Medulla oblongata (tissue), 1 donor: ENCODE data around the gene PTH1R.

Source experiments
- DNase-seq: peaks from one replicate; pipeline ENCODE4 v3.0.0-alpha.2; 2015; ENCODE audit errors: extremely low spot score

Gene PTH1R

GRCh38 chr3:46946856-46947545 is 69.5 kb downstream of the PTH1R start:
- DNase-seq: no peak

- no peak for DNase-seq
These were observed 70.0 kb downstream of the PTH1R start for GRCh38 chr3:46947546-46947901.

- no peak for DNase-seq
These were observed 70.7 kb downstream of the PTH1R start for GRCh38 chr3:46947981-46948791.

- no peak for DNase-seq
These were observed 71.5 kb downstream of the PTH1R start for GRCh38 chr3:46948830-46949671.

GRCh38 chr3:46950177-46950576 is 72.7 kb downstream of the PTH1R start:
- no peak for DNase-seq

GRCh38 chr3:46950650-46951241 is 73.2 kb downstream of the PTH1R start:
- DNase-seq: no peak

- no peak for DNase-seq
These were observed 75.3 kb downstream of the PTH1R start for GRCh38 chr3:46952813-46953212.
